HEK293 (cell line): ENCODE data around the gene CLVS2.

ENCODE experiments used
- CTCF ChIP-seq: fragments of 450-650 bp; formaldehyde crosslinking; IDR thresholded peaks from 2 replicates; pipeline ENCODE4 v1.5.1; 2016; ENCODE audit warnings: missing biosample characterization, missing genetic modification characterization
- ELK4 ChIP-seq: IDR thresholded peaks from 2 replicates; pipeline ENCODE4 v1.6.1; 2011; ENCODE audit warnings: mild to moderate bottlenecking, low read depth, low read length, borderline replicate concordance
- KLF7 ChIP-seq: fragments of 450-650 bp; formaldehyde crosslinking; IDR thresholded peaks from 2 replicates; pipeline ENCODE4 v1.5.1; 2016; ENCODE audit warnings: missing biosample characterization, missing genetic modification characterization, borderline replicate concordance
- PRDM1 ChIP-seq: fragments of 450-650 bp; formaldehyde crosslinking; IDR thresholded peaks from 2 replicates; pipeline ENCODE4; 2016; ENCODE audit warnings: missing biosample characterization, missing genetic modification characterization
- SALL2 ChIP-seq: fragments of 450-650 bp; formaldehyde crosslinking; IDR thresholded peaks from 2 replicates; pipeline ENCODE4 v1.5.0; 2017; ENCODE audit warnings: missing biosample characterization, mild to moderate bottlenecking, missing genetic modification characterization, borderline replicate concordance
- ZBTB8A ChIP-seq: fragments of 450-650 bp; formaldehyde crosslinking; IDR thresholded peaks from 2 replicates; pipeline ENCODE4 v1.5.1; 2016; ENCODE audit warnings: missing biosample characterization, missing genetic modification characterization
- ZFP3 ChIP-seq: fragments of 450-650 bp; formaldehyde crosslinking; IDR thresholded peaks from 2 replicates; pipeline ENCODE4 v1.5.1; 2016; ENCODE audit warnings: low read depth, missing biosample characterization, missing genetic modification characterization
- ZNF10 ChIP-seq: fragments of 450-650 bp; formaldehyde crosslinking; IDR thresholded peaks from 2 replicates; pipeline ENCODE4 v1.5.1; 2017; ENCODE audit warnings: missing biosample characterization, missing genetic modification characterization
- ZNF18 ChIP-seq: fragments of 450-650 bp; formaldehyde crosslinking; IDR thresholded peaks from 2 replicates; pipeline ENCODE4 v1.5.1; 2016; ENCODE audit warnings: missing biosample characterization, missing genetic modification characterization
- ZNF24 ChIP-seq: fragments of 450-650 bp; formaldehyde crosslinking; IDR thresholded peaks from 2 replicates; pipeline ENCODE4 v1.5.1; 2016; ENCODE audit warnings: missing biosample characterization, missing genetic modification characterization
- ZNF266 ChIP-seq: fragments of 450-650 bp; formaldehyde crosslinking; IDR thresholded peaks from 2 replicates; pipeline ENCODE4 v1.5.1; 2016; ENCODE audit warnings: missing biosample characterization, missing genetic modification characterization, low read depth
- ZNF394 ChIP-seq: fragments of 450-650 bp; formaldehyde crosslinking; IDR thresholded peaks from 2 replicates; pipeline ENCODE4 v1.5.1; 2016; ENCODE audit warnings: missing biosample characterization, missing genetic modification characterization, mild to moderate bottlenecking, moderate library complexity, borderline replicate concordance
- ZNF404 ChIP-seq: fragments of 450-650 bp; formaldehyde crosslinking; IDR thresholded peaks from 2 replicates; pipeline ENCODE4 v1.5.1; 2017; ENCODE audit warnings: missing biosample characterization, missing genetic modification characterization
- ZNF488 ChIP-seq: fragments of 450-650 bp; formaldehyde crosslinking; IDR thresholded peaks from 2 replicates; pipeline ENCODE4 v1.5.1; 2016; ENCODE audit warnings: missing biosample characterization, missing genetic modification characterization
- ZNF513 ChIP-seq: fragments of 450-650 bp; IDR thresholded peaks from 2 replicates; pipeline ENCODE4 v1.5.1; 2018; ENCODE audit warnings: missing biosample characterization, missing genetic modification characterization
- ZNF514 ChIP-seq: fragments of 450-650 bp; formaldehyde crosslinking; IDR thresholded peaks from 2 replicates; pipeline ENCODE4 v1.5.1; 2016; ENCODE audit warnings: missing biosample characterization, missing genetic modification characterization
- ZNF518A ChIP-seq: fragments of 450-650 bp; formaldehyde crosslinking; conservative IDR thresholded peaks from 2 replicates; pipeline ENCODE4 v1.5.1; 2016; ENCODE audit warnings: low read depth, missing biosample characterization, missing genetic modification characterization
- ZNF560 ChIP-seq: fragments of 450-650 bp; formaldehyde crosslinking; IDR thresholded peaks from 2 replicates; pipeline ENCODE4 v1.5.1; 2017; ENCODE audit warnings: missing biosample characterization, missing genetic modification characterization, borderline replicate concordance
- ZNF561 ChIP-seq: fragments of 450-650 bp; IDR thresholded peaks from 2 replicates; pipeline ENCODE4 v1.5.1; 2018; ENCODE audit warnings: missing biosample characterization, missing genetic modification characterization, borderline replicate concordance
- ZNF621 ChIP-seq: fragments of 450-650 bp; formaldehyde crosslinking; IDR thresholded peaks from 2 replicates; pipeline ENCODE4 v1.5.1; 2017; ENCODE audit warnings: missing biosample characterization, missing genetic modification characterization
- ZNF623 ChIP-seq: fragments of 450-650 bp; formaldehyde crosslinking; IDR thresholded peaks from 2 replicates; pipeline ENCODE4 v1.5.1; 2016; ENCODE audit warnings: missing biosample characterization, missing genetic modification characterization
- ZNF624 ChIP-seq: fragments of 450-650 bp; formaldehyde crosslinking; IDR thresholded peaks from 2 replicates; pipeline ENCODE4 v1.5.1; 2017; ENCODE audit warnings: missing biosample characterization, missing genetic modification characterization
- ZNF664 ChIP-seq: fragments of 450-650 bp; formaldehyde crosslinking; IDR thresholded peaks from 2 replicates; pipeline ENCODE4 v1.5.1; 2016; ENCODE audit warnings: missing biosample characterization, missing genetic modification characterization
- ZNF792 ChIP-seq: fragments of 450-650 bp; formaldehyde crosslinking; IDR thresholded peaks from 2 replicates; pipeline ENCODE4 v1.5.1; 2016; ENCODE audit warnings: missing biosample characterization, missing genetic modification characterization
- ZSCAN16 ChIP-seq: fragments of 450-650 bp; formaldehyde crosslinking; IDR thresholded peaks from 2 replicates; pipeline ENCODE4 v1.5.1; 2016; ENCODE audit warnings: missing biosample characterization, missing genetic modification characterization
- ZSCAN23 ChIP-seq: fragments of 450-650 bp; formaldehyde crosslinking; IDR thresholded peaks from 2 replicates; pipeline ENCODE4 v1.5.1; 2016; ENCODE audit warnings: missing biosample characterization, missing genetic modification characterization
- ZSCAN30 ChIP-seq: fragments of 450-650 bp; IDR thresholded peaks from 2 replicates; pipeline ENCODE4 v1.5.1; 2018; ENCODE audit warnings: missing biosample characterization, mild to moderate bottlenecking, missing genetic modification characterization, moderate library complexity

CLVS2 gene

GRCh38 chr6:122995921-122996793 lies at the start of gene CLVS2 (continued):
- TF ChIP-seq CTCF (peak; percentile 9; the same call in 1 of the 2 replicates), ZNF621 (tag by site-specific recombination) (no peak), ZNF394 (tag by site-specific recombination) (peak; percentile 86), ZNF664 (tag by site-specific recombination) (no peak), ZNF513 (tag by site-specific recombination) (no peak), ZNF560 (tag by site-specific recombination) (no peak), ZNF18 (tag by site-specific recombination) (no peak), ZNF24 (tag by site-specific recombination) (no peak), SALL2 (tag by site-specific recombination) (no peak), PRDM1 (tag by site-specific recombination) (no peak), ZNF266 (tag by site-specific recombination) (no peak), ZNF561 (tag by site-specific recombination) (peak; percentile 83), ZNF514 (tag by site-specific recombination) (no peak), ZNF518A (tag by site-specific recombination) (no peak), ZNF10 (tag by site-specific recombination) (peak; percentile 65; the same call in 1 of the 2 replicates), ZBTB8A (peak; percentile 89), ZNF488 (tag by site-specific recombination) (no peak), ZNF624 (tag by site-specific recombination) (no peak), KLF7 (tag by site-specific recombination) (no peak), ZNF792 (no peak), ZNF623 (tag by site-specific recombination) (no peak), ELK4 (no peak), ZNF404 (tag by site-specific recombination) (no peak), ZSCAN23 (no peak), ZFP3 (tag by site-specific recombination) (no peak), ZSCAN16 (tag by site-specific recombination) (no peak), ZSCAN30 (peak; percentile 53; the same call in 1 of the 2 replicates)
